HG02763 (cell line): ENCODE measurements around the gene FN1.

ENCODE experiments used
- ATAC-seq: cut with Tn5 transposase; IDR thresholded peaks from one replicate; pipeline ENCODE4 v1.9.1; 2021; ENCODE audit warnings: mild to moderate bottlenecking, moderate library complexity; ENCODE audit not compliant: unreplicated experiment

Gene FN1

DNA sequence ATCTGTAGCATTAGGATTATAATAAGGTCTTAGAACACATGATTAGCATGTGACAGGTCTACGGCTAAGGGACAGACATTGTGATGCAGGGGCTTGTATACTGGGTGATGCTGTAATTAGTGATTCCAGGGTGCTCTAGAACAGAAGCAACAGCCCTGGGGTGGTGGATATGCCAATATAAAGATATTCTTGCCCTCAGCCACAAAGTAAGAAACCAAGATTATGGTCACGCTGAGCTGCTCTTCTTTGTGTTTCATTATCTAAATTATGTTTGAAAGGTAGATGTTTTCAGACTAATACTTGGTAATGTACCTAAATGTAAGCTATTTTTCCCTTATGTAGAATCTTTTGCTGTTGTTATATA, 45.3 kb downstream of the FN1 start:
- no peak for ATAC-seq

DNA sequence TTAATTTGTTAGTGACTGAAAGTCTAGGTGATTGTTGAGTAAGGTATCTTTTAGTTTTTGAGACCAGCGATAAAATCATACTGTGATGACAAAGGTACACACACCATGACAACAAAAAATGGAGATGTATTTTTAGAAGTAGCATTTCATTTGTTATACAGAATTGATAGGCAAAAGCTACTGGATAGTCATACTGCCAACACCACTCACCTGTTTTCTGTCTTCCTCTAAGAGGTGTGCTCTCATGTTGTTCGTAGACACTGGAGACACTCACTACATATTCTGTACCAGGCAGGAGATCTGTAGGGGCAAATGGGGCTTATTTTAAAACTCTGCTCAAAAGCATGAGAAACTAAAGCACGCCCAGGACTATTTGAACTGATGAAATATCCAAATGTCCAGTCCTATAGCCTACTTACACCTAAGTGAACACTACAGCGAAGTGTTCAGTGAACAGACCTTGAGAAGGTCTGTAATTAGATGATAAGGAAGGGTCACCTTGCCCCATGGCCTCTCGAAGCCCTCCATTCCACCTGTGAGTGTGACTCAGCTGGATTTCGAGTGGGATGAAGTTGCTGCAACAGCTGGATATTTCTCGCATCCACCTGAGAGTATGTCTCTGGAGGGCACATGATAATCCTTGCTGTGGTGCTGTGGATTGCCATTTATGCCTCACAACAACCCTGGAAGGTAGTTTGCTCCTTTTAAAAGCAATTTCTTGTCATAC, 47.7 kb downstream of the FN1 start:
- ATAC-seq: no peak

DNA sequence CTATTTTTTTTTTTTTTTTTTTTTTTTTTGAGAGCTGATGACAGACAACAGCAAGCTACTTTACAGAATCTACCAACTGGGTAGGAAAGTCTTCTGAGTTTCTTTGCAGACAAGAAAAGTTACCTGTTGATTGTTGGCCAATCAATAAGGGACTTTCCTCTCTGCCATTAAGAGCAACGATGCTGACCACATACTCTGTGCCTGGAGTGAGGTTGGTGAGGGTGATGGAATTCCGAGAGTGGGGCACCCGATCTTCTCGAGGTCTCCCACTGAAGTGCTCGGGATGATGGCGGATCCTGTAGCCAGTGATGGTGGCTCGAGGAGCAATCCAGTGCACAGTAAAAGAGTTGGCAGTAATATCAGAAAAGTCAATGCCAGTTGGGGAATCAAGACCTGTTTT, 49.3 kb downstream of the FN1 start:
- ATAC-seq: no peak

DNA sequence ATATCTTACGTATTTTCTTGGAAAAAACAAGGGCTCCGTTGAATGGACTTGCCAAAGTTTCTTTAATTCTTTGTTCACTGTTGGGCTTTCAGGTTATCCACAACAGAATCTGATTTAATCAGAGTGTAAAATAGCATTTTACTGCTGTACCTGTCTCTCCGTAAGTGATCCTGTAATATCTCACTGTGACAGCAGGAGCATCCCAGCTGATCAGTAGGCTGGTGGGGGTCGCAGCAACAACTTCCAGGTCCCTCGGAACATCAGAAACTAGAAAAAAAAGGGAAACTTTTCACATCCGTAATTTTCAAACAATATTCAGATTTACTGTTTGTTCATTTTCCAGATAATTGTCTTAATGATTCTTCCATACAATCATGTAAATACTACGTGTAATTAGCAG, 51.2 kb downstream of the FN1 start:
- no peak for ATAC-seq

DNA sequence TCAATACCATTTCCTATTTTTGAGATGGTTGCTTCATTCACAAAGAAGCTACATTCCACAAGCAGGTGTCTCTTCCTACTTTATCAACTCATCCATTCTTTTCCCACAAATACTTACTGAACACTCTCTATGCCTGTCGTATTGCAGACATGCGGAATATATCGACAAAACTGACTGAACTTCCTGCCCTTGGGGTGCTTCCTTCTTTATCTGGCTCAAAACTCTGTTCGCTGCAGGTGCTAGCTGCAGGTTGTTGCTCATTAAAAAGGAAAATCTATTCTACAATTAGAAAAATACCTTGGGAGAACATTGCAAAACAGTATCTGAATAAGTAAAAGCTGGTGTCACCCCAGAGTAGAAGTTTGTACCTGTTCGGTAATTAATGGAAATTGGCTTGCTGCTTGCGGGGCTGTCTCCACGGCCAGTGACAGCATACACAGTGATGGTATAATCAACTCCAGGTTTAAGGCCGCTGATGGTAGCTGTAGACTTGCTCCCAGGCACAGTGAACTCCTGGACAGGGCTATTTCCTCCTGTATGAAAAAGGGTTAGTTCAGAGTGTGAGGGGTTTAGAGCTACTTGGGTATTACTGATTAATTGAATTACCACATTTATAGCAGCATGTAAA, 52.1 kb downstream of the FN1 start:
- ATAC-seq: no peak

DNA sequence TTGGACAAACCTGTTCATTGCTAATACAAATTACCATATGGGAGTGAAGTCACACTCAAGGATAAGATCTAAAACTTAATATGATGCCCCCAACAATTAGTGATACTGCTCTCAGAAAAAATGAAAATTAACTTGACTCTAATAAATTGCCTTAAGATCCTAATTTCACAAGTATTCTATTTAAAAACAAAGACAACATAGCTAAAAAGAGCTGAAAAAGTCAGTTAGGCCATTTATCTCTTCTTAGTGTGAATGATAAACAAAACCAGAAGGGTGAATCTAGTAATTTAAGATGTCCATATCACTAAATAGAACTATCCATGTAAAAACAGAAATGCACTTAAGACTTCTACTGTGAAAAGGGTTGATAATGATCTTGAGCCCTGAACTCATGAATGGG, 53.4 kb downstream of the FN1 start:
- ATAC-seq: no peak

DNA sequence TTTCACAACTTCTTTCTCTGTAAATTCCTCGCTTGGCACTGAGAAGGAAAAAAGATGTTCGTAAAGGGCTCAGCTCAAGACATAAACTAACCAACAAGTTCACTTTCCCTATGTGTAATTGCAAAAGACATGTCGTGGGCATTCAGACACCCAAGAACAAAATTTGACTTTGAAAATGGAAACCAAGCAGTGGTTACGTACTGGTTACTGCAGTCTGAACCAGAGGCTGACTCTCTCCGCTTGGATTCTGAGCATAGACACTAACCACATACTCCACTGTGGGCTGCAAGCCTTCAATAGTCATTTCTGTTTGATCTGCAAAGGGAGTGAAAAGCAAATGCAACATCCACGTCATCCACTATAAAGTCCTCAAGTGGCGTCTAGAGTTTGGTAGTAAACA, 53.9 kb downstream of the FN1 start:
- ATAC-seq: no peak

DNA sequence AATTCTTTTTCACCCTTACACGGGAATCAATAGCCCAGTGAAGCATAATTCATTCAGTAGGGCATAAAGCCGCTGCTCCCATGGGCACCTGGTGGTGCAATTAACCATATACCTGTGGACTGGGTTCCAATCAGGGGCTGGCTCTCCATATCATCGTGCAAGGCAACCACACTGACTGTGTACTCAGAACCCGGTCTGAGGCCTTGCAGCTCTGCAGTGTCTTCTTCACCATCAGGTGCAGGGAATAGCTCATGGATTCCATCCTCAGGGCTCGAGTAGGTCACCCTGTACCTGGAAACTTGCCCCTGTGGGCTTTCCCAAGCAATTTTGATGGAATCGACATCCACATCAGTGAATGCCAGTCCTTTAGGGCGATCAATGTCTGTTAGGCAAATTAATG, 55.2 kb downstream of the FN1 start:
- ATAC-seq: no peak

DNA sequence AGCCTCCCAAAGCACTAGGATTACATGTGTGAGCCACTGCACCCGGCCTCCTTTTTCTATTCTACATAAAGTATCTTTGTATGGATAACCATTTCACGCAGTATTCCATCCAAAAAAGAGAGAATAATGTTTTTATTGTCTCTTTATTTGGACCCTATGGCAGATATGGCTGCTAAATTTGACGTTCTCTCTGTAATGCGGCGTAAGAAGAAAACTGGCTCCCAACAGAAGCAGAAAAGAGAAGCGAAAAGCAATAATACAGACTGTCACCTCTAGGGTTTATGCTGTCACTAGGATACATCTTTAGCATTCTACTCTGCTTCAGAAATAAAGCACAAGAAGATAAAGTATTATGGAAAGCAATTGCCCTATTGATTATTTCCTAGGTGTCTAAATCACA, 55.9 kb downstream of the FN1 start:
- no peak for ATAC-seq

DNA sequence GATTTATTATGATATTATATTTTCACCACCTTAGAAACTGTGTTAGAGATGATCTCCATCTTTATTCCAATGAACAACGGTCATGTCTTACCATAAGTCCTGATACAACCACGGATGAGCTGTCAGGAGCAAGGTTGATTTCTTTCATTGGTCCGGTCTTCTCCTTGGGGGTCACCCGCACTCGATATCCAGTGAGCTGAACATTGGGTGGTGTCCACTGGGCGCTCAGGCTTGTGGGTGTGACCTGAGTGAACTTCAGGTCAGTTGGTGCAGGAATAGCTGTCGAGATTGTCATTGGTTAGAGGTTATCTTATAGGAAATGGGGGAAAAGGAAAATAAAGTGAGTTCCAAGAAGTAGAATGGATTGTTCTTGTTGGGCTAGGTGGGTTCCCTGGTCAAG, 56.8 kb downstream of the FN1 start:
- no peak for ATAC-seq

DNA sequence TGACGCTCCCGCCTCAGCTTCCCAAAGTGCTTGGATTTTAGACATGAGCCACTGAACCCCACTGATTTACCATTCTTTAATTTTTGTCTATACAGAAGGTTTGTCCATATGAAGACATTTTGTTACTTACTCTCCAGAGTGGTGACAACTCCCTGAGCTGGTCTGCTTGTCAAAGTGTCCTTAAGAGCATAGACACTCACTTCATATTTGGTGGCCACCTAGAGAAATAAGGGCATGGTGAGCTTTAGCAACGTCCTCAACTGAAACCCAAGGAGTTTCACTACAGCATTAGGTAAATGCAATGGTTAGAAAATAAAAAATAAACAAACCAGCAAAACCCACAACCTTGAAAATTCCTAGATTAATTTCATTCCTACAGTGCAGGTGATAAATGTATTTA, 57.8 kb downstream of the FN1 start:
- no peak for ATAC-seq

DNA sequence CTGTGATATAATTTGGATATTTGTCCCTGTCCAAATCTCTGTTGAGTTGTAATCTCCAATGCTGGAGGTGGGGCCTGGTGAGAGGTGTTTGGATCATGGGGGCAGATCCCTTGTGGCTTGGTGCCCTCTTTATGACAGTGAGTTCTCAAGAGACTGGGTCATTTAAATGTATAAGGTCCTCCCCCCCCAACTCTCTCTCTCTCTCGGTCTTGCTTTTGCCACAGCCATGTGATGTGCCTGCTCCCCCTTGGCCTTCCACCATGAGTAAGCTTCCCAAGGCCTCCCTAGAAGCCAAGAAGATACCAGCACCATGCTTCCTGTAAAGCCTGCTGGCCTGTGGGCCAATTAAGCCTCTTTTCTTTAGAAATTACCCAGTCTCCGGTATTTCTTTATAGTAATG, 58.6 kb downstream of the FN1 start:
- ATAC-seq: no peak

DNA sequence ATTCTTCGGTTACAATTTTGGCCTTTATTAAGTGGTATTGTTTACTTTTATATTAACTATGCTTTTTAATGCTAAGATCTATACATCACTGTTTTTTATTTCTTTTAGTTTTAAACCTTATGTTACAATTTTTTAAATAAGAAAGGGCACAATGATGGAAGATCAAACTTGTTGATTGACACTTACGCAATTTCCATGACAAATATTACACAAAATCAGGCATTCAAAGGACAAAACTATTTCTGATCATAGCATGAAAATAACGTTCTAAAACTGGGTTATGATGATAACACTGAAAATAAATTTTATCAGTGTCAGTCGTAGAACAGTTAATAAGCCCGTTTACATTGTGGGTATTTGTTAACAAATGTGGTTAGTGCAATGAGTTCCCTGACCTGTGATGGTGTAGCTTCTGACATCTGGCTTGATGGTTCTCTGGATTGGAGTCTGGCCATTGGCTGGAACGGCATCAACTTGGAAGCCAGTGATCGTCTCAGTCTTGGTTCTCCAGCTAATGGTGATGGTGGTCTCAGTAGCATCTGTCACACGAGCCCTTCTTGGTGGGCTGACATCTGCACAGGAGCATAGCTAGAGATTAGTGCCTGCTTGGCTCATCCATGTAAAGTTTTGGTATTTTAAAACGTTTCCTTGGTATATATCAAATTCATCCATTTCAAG, 59.6 kb downstream of the FN1 start:
- no peak for ATAC-seq

DNA sequence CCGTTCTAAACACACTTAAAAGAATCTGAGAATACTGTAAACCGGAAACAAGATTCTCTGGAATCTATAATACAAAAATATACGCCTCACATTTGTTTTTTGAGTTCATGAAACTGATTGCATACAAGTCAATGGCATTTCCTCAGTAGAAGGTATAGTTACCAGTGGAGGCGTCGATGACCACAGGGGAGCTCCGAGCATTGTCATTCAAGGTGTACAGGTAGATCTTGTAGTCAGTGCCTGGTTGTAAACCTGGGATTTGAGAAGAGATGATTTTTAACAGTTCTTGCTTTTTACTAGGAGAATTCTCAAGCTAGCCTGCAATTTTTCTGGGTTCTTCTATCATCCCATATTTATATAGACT, 60.4 kb downstream of the FN1 start:
- ATAC-seq: no peak

DNA sequence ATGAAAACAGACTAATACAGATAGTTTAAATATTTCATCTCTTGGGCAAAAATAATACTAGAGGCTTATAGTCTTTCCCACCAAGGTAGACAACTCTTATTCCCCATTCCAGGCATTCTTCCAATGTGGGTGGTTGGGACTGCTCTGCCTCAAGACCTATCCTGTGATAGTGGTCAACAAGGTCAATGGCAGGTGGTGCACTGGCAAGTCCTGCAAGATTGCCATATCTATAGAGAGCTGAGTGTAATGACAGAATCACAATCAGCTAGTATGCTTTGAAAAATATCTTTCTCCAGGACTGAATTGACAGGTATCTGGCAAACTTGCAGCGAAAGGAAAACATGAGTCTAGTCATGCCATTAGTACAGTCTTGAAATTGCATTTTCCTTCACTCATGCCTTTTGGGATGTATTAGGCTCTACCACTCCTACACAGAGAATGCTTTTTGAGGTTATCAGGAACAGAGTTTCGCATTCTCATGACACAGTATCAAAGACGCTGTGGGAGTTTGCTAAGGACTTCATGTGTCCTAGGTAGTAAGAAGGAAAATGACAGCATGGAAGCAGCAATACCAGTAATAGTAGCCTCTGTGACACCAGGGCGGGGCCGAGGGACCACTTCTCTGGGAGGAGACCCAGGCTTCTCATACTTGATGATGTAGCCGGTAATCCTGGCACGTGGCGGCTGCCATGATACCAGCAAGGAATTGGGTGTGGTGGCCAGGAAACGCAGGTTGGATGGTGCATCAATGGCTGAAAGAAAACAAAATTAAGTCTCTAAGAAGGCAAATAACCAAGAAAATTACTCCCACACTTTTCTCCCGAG, 61.0 kb downstream of the FN1 start:
- ATAC-seq: no peak

DNA sequence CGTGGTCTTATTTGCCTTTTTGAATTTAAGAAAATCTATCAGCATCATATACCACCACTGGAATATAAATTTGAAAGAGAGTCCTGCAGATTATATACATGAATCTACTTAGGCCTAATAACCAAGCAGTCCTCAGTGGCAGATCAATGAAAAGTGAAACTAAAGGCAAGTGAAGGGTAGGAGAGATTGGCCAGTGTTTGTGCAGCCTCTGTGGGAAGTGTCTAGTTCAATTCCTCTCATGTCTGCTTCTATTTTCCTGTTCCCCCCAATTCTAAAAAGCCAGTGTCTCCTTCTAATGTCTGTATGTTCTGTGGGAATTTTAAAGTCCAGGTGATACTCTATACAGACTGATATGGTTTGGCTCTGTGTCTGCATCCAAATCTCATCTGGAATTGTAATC, 61.9 kb downstream of the FN1 start:
- no peak for ATAC-seq

DNA sequence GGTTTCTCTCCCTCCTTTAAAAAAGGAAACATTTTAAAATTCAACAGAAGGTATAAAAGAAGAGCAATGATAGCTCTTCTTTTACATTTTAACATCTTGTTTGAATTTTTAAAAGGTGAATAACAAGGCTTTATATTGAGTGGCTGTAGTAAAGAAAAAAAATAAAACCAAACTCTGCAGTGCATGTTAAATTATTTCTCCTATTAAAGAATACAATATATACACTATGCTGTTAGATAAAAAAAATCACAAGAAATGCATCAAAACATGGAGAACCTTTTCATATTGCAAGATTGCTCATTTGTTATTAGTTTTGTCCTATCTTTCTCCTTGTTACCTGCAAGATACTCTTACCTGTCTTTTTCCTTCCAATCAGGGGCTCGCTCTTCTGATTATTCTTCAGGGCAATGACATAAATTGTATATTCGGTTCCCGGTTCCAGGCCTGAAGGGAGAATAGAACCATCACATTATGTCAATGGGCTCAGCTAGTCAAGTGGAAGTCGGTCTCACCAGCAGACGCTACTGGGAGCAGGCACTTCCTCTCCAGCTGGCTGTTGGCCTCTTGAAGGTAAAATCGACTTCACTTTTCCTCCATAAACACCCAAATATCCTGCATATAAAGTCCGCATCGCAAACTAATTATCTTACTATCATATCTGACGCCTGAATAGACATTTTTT, 62.8 kb downstream of the FN1 start:
- no peak for ATAC-seq

DNA sequence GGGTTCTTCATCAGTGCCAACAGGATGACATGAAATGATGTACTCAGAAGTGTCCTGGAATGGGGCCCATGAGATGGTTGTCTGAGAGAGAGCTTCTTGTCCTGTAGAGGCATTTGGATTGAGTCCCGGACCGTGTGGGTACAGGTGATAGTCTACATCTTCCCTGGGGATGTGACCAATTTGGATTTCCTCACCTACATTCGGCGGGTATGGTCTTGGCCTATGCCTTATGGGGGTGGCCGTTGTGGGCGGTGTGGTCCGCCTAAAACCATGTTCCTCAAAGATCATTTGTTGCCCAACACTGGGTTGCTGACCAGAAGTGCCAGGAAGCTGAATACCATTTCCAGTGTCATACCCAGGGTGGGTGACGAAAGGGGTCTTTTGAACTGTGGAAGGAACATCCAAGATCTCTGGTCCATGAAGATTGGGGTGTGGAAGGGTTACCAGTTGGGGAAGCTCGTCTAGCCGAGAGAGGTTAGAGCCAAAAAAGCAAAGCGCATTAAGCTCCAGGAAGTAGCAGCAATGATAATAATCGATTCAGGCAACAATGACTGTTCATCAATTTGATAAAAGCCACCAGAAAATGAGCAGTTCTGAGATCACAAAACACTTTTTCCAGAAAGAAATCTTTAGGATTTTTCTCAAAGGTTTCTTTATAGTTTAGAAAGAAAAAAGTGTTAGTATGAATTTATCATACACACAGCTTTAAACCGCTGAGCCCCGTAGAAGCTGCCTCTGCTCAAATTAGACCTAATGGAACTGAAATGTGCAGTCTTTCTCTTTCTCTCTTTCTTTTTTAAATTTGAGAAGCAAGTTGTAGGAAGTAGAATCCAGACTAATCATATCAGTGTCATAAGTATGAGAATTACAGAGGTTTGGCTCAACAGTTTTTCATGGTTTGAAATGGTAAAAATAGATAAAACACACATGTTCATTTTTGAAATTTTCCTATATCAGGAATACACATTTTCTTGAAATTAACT, 63.7 kb downstream of the FN1 start:
- ATAC-seq: no peak

DNA sequence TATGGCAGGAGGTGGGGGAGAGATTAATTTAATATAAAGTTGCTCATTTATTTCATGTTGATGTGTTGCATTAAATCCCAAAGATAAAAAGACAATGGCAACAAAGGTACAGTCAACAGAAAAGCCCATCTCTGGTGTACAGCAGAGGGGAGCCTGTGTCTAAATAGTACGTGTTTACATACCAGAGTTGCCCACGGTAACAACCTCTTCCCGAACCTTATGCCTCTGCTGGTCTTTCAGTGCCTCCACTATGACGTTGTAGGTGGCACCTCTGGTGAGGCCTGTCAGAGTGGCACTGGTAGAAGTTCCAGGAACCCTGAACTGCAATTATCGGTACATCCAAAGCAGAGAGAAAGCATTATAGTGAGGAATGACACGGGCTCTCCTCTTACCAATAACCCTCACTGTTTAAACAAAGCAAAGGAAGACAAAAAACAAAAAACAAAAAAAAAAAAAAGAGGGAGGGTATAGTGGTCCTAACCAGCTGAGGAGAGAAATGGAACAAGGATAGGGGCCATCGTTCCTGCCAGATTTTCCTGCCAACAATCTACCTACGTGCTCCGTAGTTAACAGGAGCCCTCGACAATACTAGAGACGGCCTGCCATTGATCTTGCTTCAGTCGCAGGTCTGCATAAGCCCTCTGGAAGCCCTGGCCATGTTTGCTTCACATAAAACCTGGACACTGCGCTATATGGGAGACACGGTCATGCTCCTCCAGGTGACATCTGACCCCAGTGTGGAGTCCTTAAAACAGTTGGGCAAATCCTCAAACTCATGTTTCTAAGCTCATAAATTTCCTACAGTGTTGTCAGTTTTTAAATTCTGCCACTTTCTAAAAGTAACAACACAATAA, 65.5 kb downstream of the FN1 start:
- ATAC-seq: no peak
